Type B pancreatic cell (in vitro differentiated cells): ENCODE results near the gene CIAO3. TPM values are rescaled to one million over a fixed set of nuclear protein-coding genes. Genes with fewer than 3 reads are reported as not detected.

ENCODE experiments used
- DNase-seq: peaks from one replicate; pipeline ENCODE4 v3.0.0; 2021; ENCODE audit warnings: mixed read lengths; ENCODE audit not compliant: unreplicated experiment; ENCODE audit errors: extremely low spot score
- H3K27ac Mint-ChIP-seq: 2 replicates; pipeline ENCODE4 v1.8.0; 2021; ENCODE audit warnings: mild to moderate bottlenecking, mixed read lengths
- H3K27me3 Mint-ChIP-seq: 2 replicates; pipeline ENCODE4 v1.8.0; 2021; ENCODE audit warnings: mixed read lengths
- H3K36me3 Mint-ChIP-seq: 2 replicates; pipeline ENCODE4 v1.8.0; 2021; ENCODE audit warnings: mixed read lengths
- H3K4me1 Mint-ChIP-seq: one replicate; pipeline ENCODE4 v1.8.0; 2021; ENCODE audit warnings: mixed read lengths; ENCODE audit not compliant: unreplicated experiment
- H3K4me3 Mint-ChIP-seq: 2 replicates; pipeline ENCODE4 v1.8.0; 2021; ENCODE audit warnings: mild to moderate bottlenecking, mixed read lengths
- H3K9me3 Mint-ChIP-seq: 2 replicates; pipeline ENCODE4 v1.8.0; 2021; ENCODE audit warnings: mixed read lengths
- CTCF ChIP-seq: fragments of 200-600 bp; sonication (generic); conservative IDR thresholded peaks from 2 replicates; pipeline ENCODE4 v1.5.0; 2021; ENCODE audit warnings: antibody characterized with exemption, mild to moderate bottlenecking
- total RNA-seq: library from RNA; stranded (reverse); gene quantifications from 2 replicates; pipeline ENCODE4 v1.2.1, GENCODE V29; 2021; ENCODE audit warnings: low replicate concordance

Gene CIAO3
- total RNA-seq, 1 donor from 2014 or later = 44.5 TPM

GRCh38 chr16:764184-764750 is 23.5 kb upstream of the CIAO3 start:
- H3K27ac Mint-ChIP-seq = no peak overlapping the region
- H3K27me3 Mint-ChIP-seq = peaks cover 3% of the 10 kb centered on the region

DNA sequence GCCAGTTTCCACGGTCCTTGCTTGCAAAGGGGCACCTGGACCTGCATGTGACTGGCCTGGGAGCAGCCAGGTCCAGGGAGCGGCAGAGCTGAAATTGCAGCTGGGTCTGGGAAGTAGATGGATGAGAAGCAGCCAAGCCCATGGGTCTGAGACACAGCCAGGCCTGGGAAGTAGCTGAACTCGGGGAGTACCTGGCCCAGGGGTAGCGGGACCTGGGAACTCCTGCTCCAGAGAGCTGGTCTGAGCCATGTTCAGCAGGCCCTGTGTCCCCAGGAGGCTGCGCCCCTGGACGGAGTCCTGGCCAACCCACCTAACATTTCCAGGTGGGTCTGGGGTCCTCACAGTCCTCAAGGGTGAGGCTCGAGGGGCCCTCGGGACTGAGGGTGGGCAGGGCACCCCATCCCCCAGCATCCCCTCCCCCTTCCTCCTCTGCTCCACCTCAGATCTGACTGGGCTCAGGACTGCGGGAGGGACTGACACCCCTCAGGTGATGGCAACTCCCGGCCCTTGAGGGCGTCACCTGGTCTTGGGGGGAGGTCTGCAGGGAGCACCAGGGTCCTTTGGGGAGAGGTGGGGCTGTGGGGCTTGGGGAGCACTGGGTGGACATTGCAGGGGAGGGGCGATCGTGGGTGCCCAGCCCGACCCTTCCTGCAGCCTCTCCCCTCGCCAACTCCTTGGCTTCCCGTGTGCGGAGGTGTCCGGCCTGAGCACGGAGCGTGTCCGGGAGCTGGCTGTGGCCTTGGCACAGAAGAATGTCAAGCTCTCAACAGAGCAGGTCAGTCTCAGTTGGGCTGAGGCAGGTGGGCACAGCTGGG is 22.8 kb upstream of the CIAO3 start:
- no peak for TF ChIP-seq CTCF
- H3K36me3 Mint-ChIP-seq = no peaks in the 10 kb centered on the region
- peaks cover 6% of the 10 kb centered on the region for H3K4me1 Mint-ChIP-seq
- no peaks in the 10 kb centered on the region for H3K9me3 Mint-ChIP-seq
- peaks cover 3% of the 10 kb centered on the region for H3K27me3 Mint-ChIP-seq
- no peak for DNase-seq
- no peak overlapping the region for H3K27ac Mint-ChIP-seq
- H3K4me3 Mint-ChIP-seq = no peak overlapping the region

More at GRCh38 chr16:764184-764750, 23.5 kb upstream of the CIAO3 start:
- TF ChIP-seq CTCF = no peak
- no peak overlapping the region for H3K4me3 Mint-ChIP-seq
- no peak for DNase-seq
- H3K36me3 Mint-ChIP-seq = no peaks in the 10 kb centered on the region
- H3K9me3 Mint-ChIP-seq = no peaks in the 10 kb centered on the region
- H3K4me1 Mint-ChIP-seq = peaks cover 6% of the 10 kb centered on the region

GRCh38 chr16:762595-763268 is 21.9 kb upstream of the CIAO3 start:
- H3K27ac Mint-ChIP-seq = no peak overlapping the region
- TF ChIP-seq CTCF = no peak
- H3K36me3 Mint-ChIP-seq = no peaks in the 10 kb centered on the region
- H3K27me3 Mint-ChIP-seq = peaks cover 3% of the 10 kb centered on the region
- H3K4me3 Mint-ChIP-seq = no peak overlapping the region
- DNase-seq = no peak
- peaks cover 6% of the 10 kb centered on the region for H3K4me1 Mint-ChIP-seq
- no peaks in the 10 kb centered on the region for H3K9me3 Mint-ChIP-seq

DNA sequence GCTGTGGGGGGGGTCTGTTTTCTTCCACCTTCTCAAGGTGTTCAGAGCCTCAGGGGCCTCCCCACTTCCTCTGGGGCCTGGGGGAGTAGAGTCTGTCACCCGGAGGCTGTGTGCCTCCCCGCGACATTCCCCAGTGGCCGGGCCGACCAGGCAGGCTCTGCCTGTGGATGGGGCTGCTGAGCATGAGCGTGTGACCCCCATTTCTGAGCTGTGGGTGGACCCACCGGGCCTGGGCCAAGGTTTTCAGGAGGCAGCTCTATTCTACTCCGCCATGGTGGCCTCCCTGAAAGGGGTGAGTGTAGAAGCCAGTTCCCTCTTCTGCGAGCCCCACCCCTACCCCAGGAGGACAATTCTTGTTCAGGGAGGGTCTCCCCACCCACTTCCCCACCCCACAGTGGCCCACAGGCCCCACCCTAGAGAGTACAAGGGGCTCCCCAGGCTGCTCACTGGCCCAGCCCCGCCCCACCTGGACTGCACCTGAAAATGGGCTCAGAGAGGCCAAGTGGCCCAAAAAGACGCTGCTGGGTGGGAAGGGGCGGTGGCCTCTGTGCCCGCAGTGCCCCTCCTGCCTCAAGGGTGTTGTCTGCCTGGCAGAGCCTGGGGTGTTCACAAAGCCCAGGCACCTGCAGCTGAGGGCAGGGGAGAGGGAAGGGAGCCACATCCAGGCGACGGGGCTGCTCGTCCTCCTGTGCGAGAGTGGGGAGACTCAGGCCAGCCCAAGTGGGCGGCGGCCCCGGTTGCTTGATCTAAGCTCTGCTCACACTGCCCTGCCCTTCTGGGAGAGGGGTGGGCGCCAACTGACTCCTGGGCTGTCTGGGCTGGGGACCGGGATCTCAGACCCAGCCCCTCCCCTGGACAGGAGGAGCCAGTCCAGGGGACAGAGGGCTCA is 21.1 kb upstream of the CIAO3 start:
- H3K4me1 Mint-ChIP-seq = peaks cover 6% of the 10 kb centered on the region
- DNase-seq = peak; percentile 69
- H3K27ac Mint-ChIP-seq = no peak overlapping the region
- peaks cover 3% of the 10 kb centered on the region for H3K27me3 Mint-ChIP-seq
- TF ChIP-seq CTCF = no peak
- no peak overlapping the region for H3K4me3 Mint-ChIP-seq
- no peaks in the 10 kb centered on the region for H3K9me3 Mint-ChIP-seq
- H3K36me3 Mint-ChIP-seq = no peaks in the 10 kb centered on the region
